Liver (tissue), 9 donors: Measurements from ENCODE around the gene SNAI1. TPM values are rescaled to one million over a fixed set of nuclear protein-coding genes. Genes with fewer than 3 reads are reported as not detected.

Experiments used
- DNase-seq: peaks from one replicate; pipeline ENCODE4 v3.0.0-alpha.2; 2017; ENCODE audit warnings: low spot score
- H3K27ac ChIP-seq, 2 donors: one replicate each; pipeline ENCODE4 v1.7.0; 2013; ENCODE audit warnings: inconsistent platforms in 2 of 2, low read length in 2 of 2, control low read depth in 1 of 2, low read depth in 1 of 2, mild to moderate bottlenecking in 1 of 2
- H3K27me3 ChIP-seq, 4 donors: one replicate each; pipeline versions ENCODE4 v1.6.1 to v1.7.0; 2013; ENCODE audit warnings: low read length in 3 of 4, inconsistent platforms in 1 of 4, mild to moderate bottlenecking in 1 of 4, moderate library complexity in 1 of 4; ENCODE audit not compliant: control insufficient read depth in 4 of 4, insufficient read depth in 4 of 4
- H3K36me3 ChIP-seq, 4 donors: one replicate each; pipeline versions ENCODE4 v1.6.1 to v1.7.0; 2013; ENCODE audit warnings: low read length in 3 of 4, mild to moderate bottlenecking in 3 of 4, low read depth in 1 of 4, moderate library complexity in 1 of 4; ENCODE audit not compliant: control insufficient read depth in 4 of 4, insufficient read depth in 3 of 4
- H3K4me1 ChIP-seq, 4 donors: one replicate each; pipeline versions ENCODE4 v1.6.1 to v1.7.0; 2013; ENCODE audit warnings: low read length in 3 of 4, mild to moderate bottlenecking in 3 of 4, moderate library complexity in 1 of 4; ENCODE audit not compliant: control insufficient read depth in 4 of 4, insufficient read depth in 4 of 4
- H3K4me3 ChIP-seq, 3 donors: one replicate each; pipeline versions ENCODE4 v1.6.1 to v1.7.0; 2013; ENCODE audit warnings: low read length in 3 of 3, control low read depth in 1 of 3, low read depth in 1 of 3, mild to moderate bottlenecking in 1 of 3
- H3K9ac ChIP-seq, 2 donors: one replicate each; pipeline ENCODE4 v1.7.0; 2013; ENCODE audit warnings: low read length in 2 of 2, mild to moderate bottlenecking in 2 of 2, moderate library complexity in 2 of 2, control low read depth in 1 of 2, low read depth in 1 of 2
- H3K9me3 ChIP-seq, 4 donors: one replicate each; pipeline versions ENCODE4 v1.6.1 to v1.7.0; 2013; ENCODE audit warnings: low read length in 3 of 4; ENCODE audit not compliant: control insufficient read depth in 4 of 4
- ATF3 ChIP-seq: IDR thresholded peaks from 2 replicates; pipeline ENCODE4 v1.6.1; 2016; ENCODE audit warnings: antibody characterized with exemption
- EGR1 ChIP-seq, 2 donors: IDR thresholded peaks; 2 replicates each; pipeline ENCODE4 v1.6.1; 2016 to 2018; ENCODE audit warnings: antibody characterized with exemption in 2 of 2, low read depth in 2 of 2
- FOXA1 ChIP-seq: IDR thresholded peaks from 2 replicates; pipeline ENCODE4 v1.6.1; 2016; ENCODE audit warnings: antibody characterized with exemption
- FOXA2 ChIP-seq: IDR thresholded peaks from 2 replicates; pipeline ENCODE4 v1.6.1; 2016; ENCODE audit warnings: antibody characterized with exemption
- GABPA ChIP-seq, 2 donors: IDR thresholded peaks in 1 of 2; conservative IDR thresholded peaks in 1 of 2; 2 replicates each; pipeline ENCODE4 v1.6.1; 2016; ENCODE audit warnings: antibody characterized with exemption in 2 of 2, mild to moderate bottlenecking in 1 of 2, moderate library complexity in 1 of 2
- HNF4A ChIP-seq, 2 donors: conservative IDR thresholded peaks; 2 replicates each; pipeline ENCODE4 v1.6.1; 2016; ENCODE audit warnings: antibody characterized with exemption in 2 of 2, mild to moderate bottlenecking in 2 of 2
- HNF4G ChIP-seq: IDR thresholded peaks from 2 replicates; pipeline ENCODE4 v1.6.1; 2016; ENCODE audit warnings: antibody characterized with exemption
- JUND ChIP-seq, 2 donors: IDR thresholded peaks; 2 replicates each; pipeline ENCODE4 v1.6.1; 2016; ENCODE audit warnings: antibody characterized with exemption in 2 of 2
- NR2F2 ChIP-seq: IDR thresholded peaks from 2 replicates; pipeline ENCODE4 v1.6.1; 2016; ENCODE audit warnings: antibody characterized with exemption
- RAD21 ChIP-seq, 2 donors: IDR thresholded peaks; 2 replicates each; pipeline ENCODE4 v1.6.1; 2016; ENCODE audit warnings: antibody characterized with exemption in 2 of 2, mild to moderate bottlenecking in 2 of 2
- RXRA ChIP-seq, 2 donors: IDR thresholded peaks; 2 replicates each; pipeline ENCODE4 v1.6.1; 2017 to 2018; ENCODE audit warnings: antibody characterized with exemption in 2 of 2, mild to moderate bottlenecking in 1 of 2
- SP1 ChIP-seq: IDR thresholded peaks from 2 replicates; pipeline ENCODE4 v1.6.1; 2018; ENCODE audit warnings: antibody characterized with exemption, mild to moderate bottlenecking
- TAF1 ChIP-seq: conservative IDR thresholded peaks from 2 replicates; pipeline ENCODE4 v1.6.1; 2016; ENCODE audit warnings: antibody characterized with exemption, mild to moderate bottlenecking
- YY1 ChIP-seq: IDR thresholded peaks from 2 replicates; pipeline ENCODE4 v1.6.1; 2016; ENCODE audit warnings: antibody characterized with exemption, mild to moderate bottlenecking
- WGBS: extraction: QIAGEN DNeasy Blood & Tissue Kit; methylation state at CpG from one replicate; pipeline ENCODE4 v1.1.7; 2013; 5-methylcytosine and 5-hydroxymethylcytosine counted together
- polyA plus RNA-seq, 2 donors: library from polyadenylated mRNA; stranded (reverse) in 1 of 2; unstranded in 1 of 2; fragments of 200-250 nt in 1 of 2; fragments of >200 nt in 1 of 2; fragmentation: Nextera tagmentation in 1 of 2; extraction: Ambion mirVana in 1 of 2; gene quantifications; one replicate each; pipeline versions ENCODE4 v1.2.1 to v1.2.3, GENCODE V29; 2013 to 2015
- total RNA-seq, 2 donors: library from RNA; depleted of rRNA; stranded (reverse); fragments of >200 nt; gene quantifications; one replicate each; pipeline ENCODE4 v1.2.3, GENCODE V29; 2014
- TF ChIP-seq, protein P1 (sequence below): IDR thresholded peaks from 2 replicates; pipeline ENCODE4 v1.6.1; 2016; ENCODE audit warnings: antibody characterized with exemption, mild to moderate bottlenecking
- TF ChIP-seq, protein P2 (sequence below): fragments of 150-350 bp; IDR thresholded peaks from 2 replicates; pipeline ENCODE4 v1.5.1; 2017; ENCODE audit warnings: improper control_type of control experiment, low read depth, low read length; ENCODE audit not compliant: missing input control
- TF ChIP-seq, protein P3 (sequence below): IDR thresholded peaks from 2 replicates; pipeline ENCODE4 v1.6.1; 2016; ENCODE audit warnings: antibody characterized with exemption
- donor health status: healthy.
- donor health status: healthy.
- donor health status: healthy.
- donor health status: healthy.
- donor health status: healthy.

SNAI1 gene
- total and polyA plus RNA-seq, 4 donors = 0.28 to 3.4 (median 0.60) TPM

GRCh38 chr20:49942942-49943341, 39.8 kb upstream of the SNAI1 start:
- no peak overlapping the region for H3K27ac ChIP-seq
- no peaks in the 10 kb centered on the region for H3K9me3 ChIP-seq
- no peak for DNase-seq
- no peak overlapping the region for H3K4me3 ChIP-seq
- TF ChIP-seq FOXA1 (no peak), HNF4G (no peak), SP1 (no peak)
- no peaks in the 10 kb centered on the region for H3K27me3 ChIP-seq
- 94% methylated on average over 3 of the region's 3 CpGs for WGBS
- peaks cover 8 to 54% (median 39%) of the 10 kb centered on the region in 4 donors for H3K36me3 ChIP-seq
- peaks cover 2 to 17% (median 12%) of the 10 kb centered on the region in 4 donors for H3K4me1 ChIP-seq
- H3K9ac ChIP-seq = no peak overlapping the region

- Histone ChIP-seq H3K4me3 (no peak overlapping the region), H3K4me1 (peaks cover 0 to 7% (median 0%) of the 10 kb centered on the region in 4 donors), H3K27me3 (no peaks in the 10 kb centered on the region), H3K27ac (no peak overlapping the region), H3K36me3 (peaks cover 14 to 69% (median 53%) of the 10 kb centered on the region in 4 donors), H3K9ac (no peak overlapping the region), H3K9me3 (no peaks in the 10 kb centered on the region)
- TF ChIP-seq JUND (IDR thresholded peaks at IDR 0.05) (no peak), SP1 (no peak), HNF4A (conservative IDR thresholded peaks at IDR 0.05) (no peak), YY1 (no peak), FOXA1 (no peak), ATF3 (no peak), RAD21 (IDR thresholded peaks at IDR 0.05) (no peak), EGR1 (IDR thresholded peaks at IDR 0.05; ENCODE audit: low read depth in 2 of 2) (no peak)
- TF ChIP-seq, protein P1, sequence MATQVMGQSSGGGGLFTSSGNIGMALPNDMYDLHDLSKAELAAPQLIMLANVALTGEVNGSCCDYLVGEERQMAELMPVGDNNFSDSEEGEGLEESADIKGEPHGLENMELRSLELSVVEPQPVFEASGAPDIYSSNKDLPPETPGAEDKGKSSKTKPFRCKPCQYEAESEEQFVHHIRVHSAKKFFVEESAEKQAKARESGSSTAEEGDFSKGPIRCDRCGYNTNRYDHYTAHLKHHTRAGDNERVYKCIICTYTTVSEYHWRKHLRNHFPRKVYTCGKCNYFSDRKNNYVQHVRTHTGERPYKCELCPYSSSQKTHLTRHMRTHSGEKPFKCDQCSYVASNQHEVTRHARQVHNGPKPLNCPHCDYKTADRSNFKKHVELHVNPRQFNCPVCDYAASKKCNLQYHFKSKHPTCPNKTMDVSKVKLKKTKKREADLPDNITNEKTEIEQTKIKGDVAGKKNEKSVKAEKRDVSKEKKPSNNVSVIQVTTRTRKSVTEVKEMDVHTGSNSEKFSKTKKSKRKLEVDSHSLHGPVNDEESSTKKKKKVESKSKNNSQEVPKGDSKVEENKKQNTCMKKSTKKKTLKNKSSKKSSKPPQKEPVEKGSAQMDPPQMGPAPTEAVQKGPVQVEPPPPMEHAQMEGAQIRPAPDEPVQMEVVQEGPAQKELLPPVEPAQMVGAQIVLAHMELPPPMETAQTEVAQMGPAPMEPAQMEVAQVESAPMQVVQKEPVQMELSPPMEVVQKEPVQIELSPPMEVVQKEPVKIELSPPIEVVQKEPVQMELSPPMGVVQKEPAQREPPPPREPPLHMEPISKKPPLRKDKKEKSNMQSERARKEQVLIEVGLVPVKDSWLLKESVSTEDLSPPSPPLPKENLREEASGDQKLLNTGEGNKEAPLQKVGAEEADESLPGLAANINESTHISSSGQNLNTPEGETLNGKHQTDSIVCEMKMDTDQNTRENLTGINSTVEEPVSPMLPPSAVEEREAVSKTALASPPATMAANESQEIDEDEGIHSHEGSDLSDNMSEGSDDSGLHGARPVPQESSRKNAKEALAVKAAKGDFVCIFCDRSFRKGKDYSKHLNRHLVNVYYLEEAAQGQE = no peak
- TF ChIP-seq, protein P2, sequence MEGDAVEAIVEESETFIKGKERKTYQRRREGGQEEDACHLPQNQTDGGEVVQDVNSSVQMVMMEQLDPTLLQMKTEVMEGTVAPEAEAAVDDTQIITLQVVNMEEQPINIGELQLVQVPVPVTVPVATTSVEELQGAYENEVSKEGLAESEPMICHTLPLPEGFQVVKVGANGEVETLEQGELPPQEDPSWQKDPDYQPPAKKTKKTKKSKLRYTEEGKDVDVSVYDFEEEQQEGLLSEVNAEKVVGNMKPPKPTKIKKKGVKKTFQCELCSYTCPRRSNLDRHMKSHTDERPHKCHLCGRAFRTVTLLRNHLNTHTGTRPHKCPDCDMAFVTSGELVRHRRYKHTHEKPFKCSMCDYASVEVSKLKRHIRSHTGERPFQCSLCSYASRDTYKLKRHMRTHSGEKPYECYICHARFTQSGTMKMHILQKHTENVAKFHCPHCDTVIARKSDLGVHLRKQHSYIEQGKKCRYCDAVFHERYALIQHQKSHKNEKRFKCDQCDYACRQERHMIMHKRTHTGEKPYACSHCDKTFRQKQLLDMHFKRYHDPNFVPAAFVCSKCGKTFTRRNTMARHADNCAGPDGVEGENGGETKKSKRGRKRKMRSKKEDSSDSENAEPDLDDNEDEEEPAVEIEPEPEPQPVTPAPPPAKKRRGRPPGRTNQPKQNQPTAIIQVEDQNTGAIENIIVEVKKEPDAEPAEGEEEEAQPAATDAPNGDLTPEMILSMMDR = no peak
- WGBS = 86% methylated on average over 3 of the region's 3 CpGs
- DNase-seq = no peak
Measured at GRCh38 chr20:49945306-49945700, 37.5 kb upstream of the SNAI1 start.

GRCh38 chr20:49945701-49946477, 36.9 kb upstream of the SNAI1 start:
- H3K36me3 ChIP-seq = peaks cover 14 to 74% (median 58%) of the 10 kb centered on the region in 4 donors
- peaks cover 0 to 7% (median 0%) of the 10 kb centered on the region in 4 donors for H3K4me1 ChIP-seq
- H3K9me3 ChIP-seq = no peaks in the 10 kb centered on the region
- no peak overlapping the region for H3K4me3 ChIP-seq
- no peak overlapping the region for H3K9ac ChIP-seq
- H3K27me3 ChIP-seq = no peaks in the 10 kb centered on the region
- no peak for DNase-seq
- H3K27ac ChIP-seq = no peak overlapping the region
- WGBS = 90% methylated on average over 10 of the region's 10 CpGs
- TF ChIP-seq GABPA (IDR thresholded peaks at IDR 0.05 in 1 of 2, conservative IDR thresholded peaks at IDR 0.05 in 1 of 2) (no peak), HNF4A (conservative IDR thresholded peaks at IDR 0.05) (no peak), ATF3 (no peak), HNF4G (no peak), NR2F2 (no peak), EGR1 (IDR thresholded peaks at IDR 0.05; ENCODE audit: low read depth in 2 of 2) (no peak), JUND (IDR thresholded peaks at IDR 0.05) (no peak), TAF1 (no peak), RAD21 (IDR thresholded peaks at IDR 0.05) (no peak), FOXA1 (no peak), RXRA (IDR thresholded peaks at IDR 0.05) (no peak), SP1 (no peak), FOXA2 (no peak)
- TF ChIP-seq, protein P3, sequence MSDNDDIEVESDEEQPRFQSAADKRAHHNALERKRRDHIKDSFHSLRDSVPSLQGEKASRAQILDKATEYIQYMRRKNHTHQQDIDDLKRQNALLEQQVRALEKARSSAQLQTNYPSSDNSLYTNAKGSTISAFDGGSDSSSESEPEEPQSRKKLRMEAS = no peak
